Measurements from ENCODE around the gene SOST.

GRCh38 chr17:43734376-43734775 lies 24.2 kb downstream of the SOST start:
- TF ChIP-seq CTCF (IDR thresholded peaks at IDR 0.05) (no peak), POLR2A (IDR thresholded peaks at IDR 0.05) (no peak)
